IPS-NIHi7 (cell line): ENCODE measurements around the gene PTPN1.

Experiments used
- DNase-seq: peaks from one replicate; pipeline ENCODE4 v3.0.0; 2012; ENCODE audit warnings: mixed read lengths; ENCODE audit errors: extremely low spot score

PTPN1 gene

GRCh38 chr20:50575865-50576720 lies 65.9 kb downstream of the PTPN1 start:
- peak; percentile 81 for DNase-seq

GRCh38 chr20:50577175-50578018 lies 67.2 kb downstream of the PTPN1 start:
- DNase-seq, result no peak

DNA sequence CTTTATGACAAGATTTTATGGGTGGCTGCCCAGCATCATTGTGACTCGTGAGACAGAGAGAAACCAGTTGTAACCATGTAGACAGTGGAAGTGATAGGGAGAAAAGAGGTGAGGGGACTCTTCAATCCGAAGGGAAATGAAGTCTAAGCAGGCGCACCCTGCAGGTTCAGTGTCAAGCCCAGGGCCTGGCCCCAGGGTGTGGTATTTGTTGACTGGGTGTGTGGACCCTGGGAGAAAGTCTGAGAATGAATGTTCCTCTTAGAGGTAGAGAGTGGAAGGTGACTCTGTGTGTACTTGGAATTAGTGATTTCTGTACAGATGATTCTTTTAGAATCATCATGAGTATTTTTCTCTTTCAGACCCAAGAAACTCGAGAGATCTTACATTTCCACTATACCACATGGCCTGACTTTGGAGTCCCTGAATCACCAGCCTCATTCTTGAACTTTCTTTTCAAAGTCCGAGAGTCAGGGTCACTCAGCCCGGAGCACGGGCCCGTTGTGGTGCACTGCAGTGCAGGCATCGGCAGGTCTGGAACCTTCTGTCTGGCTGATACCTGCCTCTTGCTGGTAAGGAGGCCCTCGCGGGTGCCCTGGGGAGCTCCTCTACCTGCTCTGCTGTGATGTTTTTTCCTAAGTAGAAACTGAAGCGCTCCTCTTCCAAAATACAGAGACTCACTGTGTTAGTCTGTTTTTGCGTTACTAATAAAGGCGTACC lies 68.0 kb downstream of the PTPN1 start:
- no peak for DNase-seq

DNA sequence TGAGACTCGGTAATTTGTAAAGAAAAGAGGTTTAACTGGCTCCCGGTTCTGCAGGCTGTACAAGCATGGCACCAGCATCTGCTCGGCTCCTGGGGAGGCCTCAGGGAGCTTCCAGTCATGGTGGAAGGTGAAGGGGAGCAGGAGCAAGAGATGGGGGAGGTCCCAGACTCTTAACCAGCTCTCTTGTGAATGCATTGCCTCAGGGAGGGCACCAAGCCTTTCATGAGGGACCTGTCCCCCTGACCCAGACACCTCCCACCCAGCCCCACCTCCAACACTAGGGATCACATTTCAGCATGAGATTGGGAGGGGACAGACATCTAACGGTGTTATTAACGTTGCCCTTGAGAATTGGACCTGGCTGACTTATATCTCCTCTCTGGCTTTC lies 68.6 kb downstream of the PTPN1 start:
- no peak for DNase-seq

- no peak for DNase-seq
These were observed 69.3 kb downstream of the PTPN1 start for GRCh38 chr20:50579511-50579910.

GRCh38 chr20:50580016-50580747 lies 70.0 kb downstream of the PTPN1 start:
- peak; percentile 89 for DNase-seq

- DNase-seq, result no peak
These were observed 70.8 kb downstream of the PTPN1 start for GRCh38 chr20:50580842-50581544.

GRCh38 chr20:50582092-50582491 lies 71.9 kb downstream of the PTPN1 start:
- no peak for DNase-seq

DNA sequence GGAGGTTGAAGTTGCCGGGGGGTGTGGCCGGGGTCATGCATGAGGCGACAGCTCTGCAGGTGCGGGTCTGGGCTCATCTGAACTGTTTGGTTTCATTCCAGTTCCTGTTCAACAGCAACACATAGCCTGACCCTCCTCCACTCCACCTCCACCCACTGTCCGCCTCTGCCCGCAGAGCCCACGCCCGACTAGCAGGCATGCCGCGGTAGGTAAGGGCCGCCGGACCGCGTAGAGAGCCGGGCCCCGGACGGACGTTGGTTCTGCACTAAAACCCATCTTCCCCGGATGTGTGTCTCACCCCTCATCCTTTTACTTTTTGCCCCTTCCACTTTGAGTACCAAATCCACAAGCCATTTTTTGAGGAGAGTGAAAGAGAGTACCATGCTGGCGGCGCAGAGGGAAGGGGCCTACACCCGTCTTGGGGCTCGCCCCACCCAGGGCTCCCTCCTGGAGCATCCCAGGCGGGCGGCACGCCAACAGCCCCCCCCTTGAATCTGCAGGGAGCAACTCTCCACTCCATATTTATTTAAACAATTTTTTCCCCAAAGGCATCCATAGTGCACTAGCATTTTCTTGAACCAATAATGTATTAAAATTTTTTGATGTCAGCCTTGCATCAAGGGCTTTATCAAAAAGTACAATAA lies 72.5 kb downstream of the PTPN1 start:
- no peak for DNase-seq

DNA sequence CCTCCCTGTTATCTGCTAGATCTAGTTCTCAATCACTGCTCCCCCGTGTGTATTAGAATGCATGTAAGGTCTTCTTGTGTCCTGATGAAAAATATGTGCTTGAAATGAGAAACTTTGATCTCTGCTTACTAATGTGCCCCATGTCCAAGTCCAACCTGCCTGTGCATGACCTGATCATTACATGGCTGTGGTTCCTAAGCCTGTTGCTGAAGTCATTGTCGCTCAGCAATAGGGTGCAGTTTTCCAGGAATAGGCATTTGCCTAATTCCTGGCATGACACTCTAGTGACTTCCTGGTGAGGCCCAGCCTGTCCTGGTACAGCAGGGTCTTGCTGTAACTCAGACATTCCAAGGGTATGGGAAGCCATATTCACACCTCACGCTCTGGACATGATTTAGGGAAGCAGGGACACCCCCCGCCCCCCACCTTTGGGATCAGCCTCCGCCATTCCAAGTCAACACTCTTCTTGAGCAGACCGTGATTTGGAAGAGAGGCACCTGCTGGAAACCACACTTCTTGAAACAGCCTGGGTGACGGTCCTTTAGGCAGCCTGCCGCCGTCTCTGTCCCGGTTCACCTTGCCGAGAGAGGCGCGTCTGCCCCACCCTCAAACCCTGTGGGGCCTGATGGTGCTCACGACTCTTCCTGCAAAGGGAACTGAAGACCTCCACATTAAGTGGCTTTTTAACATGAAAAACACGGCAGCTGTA lies 73.4 kb downstream of the PTPN1 start:
- no peak for DNase-seq

GRCh38 chr20:50584687-50585086 lies 74.5 kb downstream of the PTPN1 start:
- DNase-seq, result no peak

GRCh38 chr20:50585214-50585613 lies 75.0 kb downstream of the PTPN1 start:
- DNase-seq, result no peak

GRCh38 chr20:50585678-50586077 lies 75.5 kb downstream of the PTPN1 start:
- no peak for DNase-seq

DNA sequence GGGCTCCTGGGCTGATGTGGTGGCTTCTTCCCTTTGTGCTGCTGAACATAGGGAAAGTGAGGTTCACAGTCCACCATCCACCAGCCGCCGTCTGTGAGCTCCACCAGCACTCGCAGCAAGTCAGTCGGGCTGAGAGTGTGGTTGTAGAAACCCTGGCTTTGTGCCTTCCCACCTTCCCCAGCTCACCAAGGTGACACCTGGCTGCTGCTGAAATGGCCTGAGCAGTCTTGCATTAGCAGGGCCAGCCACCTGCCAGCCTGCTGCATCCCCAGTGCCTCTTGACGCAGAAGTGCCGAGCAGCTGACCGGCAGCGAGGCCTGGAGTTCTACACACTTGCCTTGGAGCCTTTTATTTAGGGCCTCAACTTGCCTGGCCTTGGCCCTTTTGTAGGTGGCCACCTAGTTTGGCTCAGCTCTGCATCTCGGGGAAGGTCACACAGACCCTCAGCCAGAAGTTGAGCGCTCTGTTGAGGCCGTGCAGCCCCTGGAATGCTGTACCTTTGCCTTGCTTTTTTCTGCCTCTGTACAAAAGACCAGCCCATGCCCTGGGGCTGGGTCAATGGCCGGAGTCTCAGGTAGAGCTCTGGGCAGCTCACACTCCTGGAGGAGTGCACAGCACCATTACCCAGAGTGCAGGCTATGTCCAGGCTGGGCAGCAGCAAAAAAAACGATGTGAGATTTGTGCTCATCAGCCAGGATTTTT lies 76.5 kb downstream of the PTPN1 start:
- no peak for DNase-seq

GRCh38 chr20:50587291-50587961 lies 77.2 kb downstream of the PTPN1 start:
- DNase-seq, result no peak

GRCh38 chr20:50588034-50588736 lies 78.0 kb downstream of the PTPN1 start:
- peak; percentile 96 for DNase-seq

DNA sequence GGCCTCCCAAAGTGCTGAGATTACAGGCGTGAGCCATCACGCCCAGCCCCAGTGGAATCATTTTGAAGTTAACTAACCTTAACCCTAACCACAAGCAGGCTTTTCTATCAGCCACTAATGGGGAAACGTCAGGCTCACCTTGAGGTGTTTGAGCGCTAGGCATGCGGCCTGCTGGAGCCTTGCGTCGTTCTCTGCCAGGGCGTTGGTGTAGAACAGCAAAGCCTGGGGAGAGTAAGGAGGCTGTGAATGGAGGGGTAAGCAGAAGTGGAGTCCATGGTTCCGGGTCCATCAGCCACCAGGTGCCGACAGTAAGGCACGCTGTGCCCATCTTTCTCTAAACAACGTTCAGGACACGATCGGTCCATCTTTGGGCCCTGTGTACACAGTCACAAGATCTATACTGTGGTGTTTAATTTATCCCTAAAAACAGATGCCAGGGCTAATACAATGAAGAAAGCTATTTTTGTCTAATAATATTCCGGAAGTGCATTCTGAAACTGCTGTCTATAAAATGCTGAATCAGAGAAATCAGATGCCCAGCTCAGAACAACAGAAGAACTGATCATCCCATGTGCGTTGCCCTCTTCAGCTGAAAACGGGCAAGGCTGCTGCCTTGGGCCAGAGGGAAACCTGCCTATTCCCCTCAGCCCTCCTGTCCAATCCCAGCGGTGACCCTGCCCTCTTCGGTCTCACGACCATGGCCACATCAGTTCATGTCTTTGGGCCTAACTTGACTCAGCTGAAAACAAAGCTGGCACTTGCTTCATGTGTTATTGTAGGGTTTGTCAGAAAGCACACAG lies 79.6 kb downstream of the PTPN1 start:
- DNase-seq, result no peak
